Measurements from ENCODE around the gene TSFM.

The TSFM gene

GRCh38 chr12:57741844-57742738 lies 40.5 kb upstream of the TSFM start:
- TF ChIP-seq CTCF (conservative IDR thresholded peaks at IDR 0.05; ENCODE audit: low read depth, low read length), result peak; percentile 70
- Histone ChIP-seq H4K20me1 (ENCODE audit: insufficient read depth) (no peaks in the 10 kb centered on the region), H3K27ac (no peak overlapping the region), H3K4me2 (peak overlapping the region; percentile 20; the same call in 1 of the 2 replicates), H3K36me3 (ENCODE audit: insufficient read depth) (no peaks in the 10 kb centered on the region; the same call in 1 of the 2 replicates), H3K79me2 (ENCODE audit: insufficient read depth, low read depth) (no peaks in the 10 kb centered on the region), H3K27me3 (ENCODE audit: insufficient read depth, low read depth) (no peaks in the 10 kb centered on the region), H2AFZ (ENCODE audit: low read depth) (peak overlapping the region; percentile 5; the same call in 1 of the 2 replicates), H3K4me1 (ENCODE audit: low read depth, poor library complexity, severe bottlenecking) (peaks cover 35% of the 10 kb centered on the region), H3K9ac (peak overlapping the region; percentile 22; the same call in 1 of the 2 replicates), H3K4me3 (IDR thresholded peaks at IDR 0.05; ENCODE audit: insufficient read depth, low read depth, low read length) (no peak overlapping the region)

- no peaks in the 10 kb centered on the region for H3K27me3 ChIP-seq (ENCODE audit: insufficient read depth, low read depth)
- H3K27ac ChIP-seq, result peak overlapping the region; percentile 56
- H3K9ac ChIP-seq, result peak overlapping the region; percentile 76; the same call in 1 of the 2 replicates
- 0 out of 2 replicates have a peak, but pooled peaks cover 4% of the 10 kb centered on the region for H3K79me2 ChIP-seq (ENCODE audit: insufficient read depth, low read depth)
- peaks cover 10% of the 10 kb centered on the region for H3K36me3 ChIP-seq (ENCODE audit: insufficient read depth)
- no peak for TF ChIP-seq CTCF (conservative IDR thresholded peaks at IDR 0.05; ENCODE audit: low read depth, low read length)
- H3K4me1 ChIP-seq (ENCODE audit: low read depth, poor library complexity, severe bottlenecking), result peaks cover 35% of the 10 kb centered on the region
- H2AFZ ChIP-seq (ENCODE audit: low read depth), result peak overlapping the region; percentile 68
- H4K20me1 ChIP-seq (ENCODE audit: insufficient read depth), result no peaks in the 10 kb centered on the region
- peak overlapping the region; percentile 71 for H3K4me2 ChIP-seq
- no peak overlapping the region for H3K4me3 ChIP-seq (IDR thresholded peaks at IDR 0.05; ENCODE audit: insufficient read depth, low read depth, low read length)
Measured at GRCh38 chr12:57743769-57744168, 38.8 kb upstream of the TSFM start.

- no peaks in the 10 kb centered on the region for H4K20me1 ChIP-seq (ENCODE audit: insufficient read depth)
- H3K4me3 ChIP-seq (IDR thresholded peaks at IDR 0.05; ENCODE audit: insufficient read depth, low read depth, low read length), result peak overlapping the region; percentile 88
- no peaks in the 10 kb centered on the region for H3K27me3 ChIP-seq (ENCODE audit: insufficient read depth, low read depth)
- H3K4me2 ChIP-seq, result peak overlapping the region; percentile 71
- peak overlapping the region; percentile 68 for H2AFZ ChIP-seq (ENCODE audit: low read depth)
- 0 out of 2 replicates have a peak, but pooled peaks have one; percentile 22 for TF ChIP-seq CTCF (conservative IDR thresholded peaks at IDR 0.05; ENCODE audit: low read depth, low read length)
- peaks cover 9% of the 10 kb centered on the region for H3K79me2 ChIP-seq (ENCODE audit: insufficient read depth, low read depth)
- H3K27ac ChIP-seq, result peak overlapping the region; percentile 56
- H3K9ac ChIP-seq, result peak overlapping the region; percentile 76
- H3K36me3 ChIP-seq (ENCODE audit: insufficient read depth), result peaks cover 15% of the 10 kb centered on the region
- H3K4me1 ChIP-seq (ENCODE audit: low read depth, poor library complexity, severe bottlenecking), result peaks cover 35% of the 10 kb centered on the region
Measured at GRCh38 chr12:57744194-57744776, 38.3 kb upstream of the TSFM start.

GRCh38 chr12:57744777-57745484 lies 37.7 kb upstream of the TSFM start, which contains the start of gene TSPAN31:
TSPAN31 (plus strand) TSS chr12:57745039; CDS start chr12:57745155, 116 bp downstream.
- Histone ChIP-seq H3K79me2 (ENCODE audit: insufficient read depth, low read depth) (peaks cover 15% of the 10 kb centered on the region), H3K4me3 (IDR thresholded peaks at IDR 0.05; ENCODE audit: insufficient read depth, low read depth, low read length) (peak within 1 kb of the TSS; percentile 88), H3K4me2 (peak within 1 kb of the TSS; percentile 71), H3K36me3 (ENCODE audit: insufficient read depth) (peaks cover 19% of the 10 kb centered on the region), H3K27ac (peak within 1 kb of the TSS; percentile 56), H3K4me1 (ENCODE audit: low read depth, poor library complexity, severe bottlenecking) (peaks cover 35% of the 10 kb centered on the region), H2AFZ (ENCODE audit: low read depth) (peak within 1 kb of the TSS; percentile 68), H4K20me1 (ENCODE audit: insufficient read depth) (no peaks in the 10 kb centered on the region), H3K9ac (peak within 1 kb of the TSS; percentile 76), H3K27me3 (ENCODE audit: insufficient read depth, low read depth) (no peaks in the 10 kb centered on the region)
- TF ChIP-seq CTCF (conservative IDR thresholded peaks at IDR 0.05; ENCODE audit: low read depth, low read length), result no peak
